G401.6 (cell line): Measurements from ENCODE around the gene ZNF695.
"Not testable (repeated sequence)": the region's sequence is repeated elsewhere in the genome, so short reads cannot be mapped to it uniquely, and the experiment has no call there.

Experiments
- FAIRE-seq: peaks from 2 replicates; lab custom pipeline; 2012; peaks lifted over from hg19 to GRCh38; lab: Jason Lieb, UNC

Gene ZNF695

GRCh38 chr1:247007511-247008405 is at the start of gene ZNF695:
ZNF695 (minus strand) TSS chr1:247008057; CDS start chr1:247007908, 149 bp downstream.
- FAIRE-seq, result peak; percentile 97

- FAIRE-seq, result no peak
These were observed 48.2 kb upstream of the ZNF695 start for GRCh38 chr1:247056071-247056470.

- no peak for FAIRE-seq
These were observed 47.1 kb upstream of the ZNF695 start for GRCh38 chr1:247054992-247055415.

- no peak for FAIRE-seq
These were observed 39.8 kb upstream of the ZNF695 start for GRCh38 chr1:247047702-247048101.

- no peak for FAIRE-seq
These were observed 39.4 kb upstream of the ZNF695 start for GRCh38 chr1:247047260-247047659.

GRCh38 chr1:247043406-247043805 is 35.5 kb upstream of the ZNF695 start:
- no peak for FAIRE-seq

- FAIRE-seq, result no peak
These were observed 29.9 kb upstream of the ZNF695 start for GRCh38 chr1:247037511-247038320.

GRCh38 chr1:247032306-247032705 is 24.4 kb upstream of the ZNF695 start:
- FAIRE-seq, result not testable (repeated sequence)

- not testable (repeated sequence) for FAIRE-seq
These were observed 16.8 kb upstream of the ZNF695 start for GRCh38 chr1:247024658-247025057.

- FAIRE-seq, result no peak
These were observed 5.5 kb upstream of the ZNF695 start for GRCh38 chr1:247013391-247013790.

GRCh38 chr1:247008406-247008799 is 546 bp upstream of the ZNF695 start:
- no peak for FAIRE-seq

GRCh38 chr1:247004081-247004480 is 3.8 kb downstream of the ZNF695 start:
- not testable (repeated sequence) for FAIRE-seq

GRCh38 chr1:246989901-246990300 is 18.0 kb downstream of the ZNF695 start:
- FAIRE-seq, result no peak

- FAIRE-seq, result no peak
These were observed 19.5 kb downstream of the ZNF695 start for GRCh38 chr1:246988316-246988715.

- no peak for FAIRE-seq
These were observed 20.7 kb downstream of the ZNF695 start for GRCh38 chr1:246987083-246987690.

- FAIRE-seq, result no peak
These were observed 29.1 kb downstream of the ZNF695 start for GRCh38 chr1:246978785-246979184.

- no peak for FAIRE-seq
These were observed 29.6 kb downstream of the ZNF695 start for GRCh38 chr1:246978281-246978680.

GRCh38 chr1:246971969-246972368 is 35.9 kb downstream of the ZNF695 start:
- no peak for FAIRE-seq

GRCh38 chr1:246971090-246971721 is 36.7 kb downstream of the ZNF695 start:
- no peak for FAIRE-seq

- FAIRE-seq, result no peak
These were observed 38.2 kb downstream of the ZNF695 start for GRCh38 chr1:246969621-246970020.

- no peak for FAIRE-seq
These were observed 41.4 kb downstream of the ZNF695 start for GRCh38 chr1:246966502-246966901.
